K562 (cell line): ENCODE data around the gene TBC1D12. TPM values are rescaled to one million over a fixed set of nuclear protein-coding genes. Genes with fewer than 3 reads are reported as not detected.

ENCODE experiments used
- ATAC-seq: fragments of 200-7000 bp; cut with Tn5 transposase; 3 replicates; pipeline ENCODE4 v1.9.1; 2020; ENCODE audit warnings: moderate library complexity
- BruUV-seq: library from RNA; stranded (reverse); fragments of 400-500 nt; replicated peaks from 2 replicates; lab custom pipeline; 2021; lab: Mats Ljungman, UMichigan
- CTCF ChIA-PET: fragments of 300-600 bp; formaldehyde crosslinking; extraction: SDS; loops from one replicate; lab custom pipeline; 2021; ENCODE audit warnings: low intra/inter-chr PET ratio; lab: Yijun Ruan, JAX
- POLR2A ChIA-PET: fragments of 300-600, 350-650 bp; sonication (Branson Sonifier 250); formaldehyde crosslinking; extraction: SDS; loops from one replicate; lab custom pipeline; 2021; ENCODE audit warnings: antibody characterized with exemption, inconsistent platforms; lab: Yijun Ruan, JAX
- DNase-seq, 4 experiments: peaks; one replicate each; pipeline versions ENCODE4 v3.0.0 to v3.0.0-alpha.2; 2011 to 2018; ENCODE audit warnings: low spot score in 3 of 4, mixed read lengths in 3 of 4; ENCODE audit errors: extremely low read depth in 1 of 4
- FAIRE-seq: peaks from 2 replicates; lab custom pipeline; 2011; peaks lifted over from hg19 to GRCh38; lab: Jason Lieb, UNC
- H2AFZ ChIP-seq: 2 replicates; pipeline ENCODE4 v1.6.0; 2011; ENCODE audit warnings: low read depth, low read length, control low read depth, inconsistent platforms
- H3K27ac ChIP-seq: fragments of 200-600 bp; 3 replicates; pipeline ENCODE4 v1.8.0; 2011; ENCODE audit warnings: low read depth, mild to moderate bottlenecking, control low read depth, inconsistent platforms, low read length, moderate library complexity, mixed read lengths; ENCODE audit errors: extremely low read depth
- H3K27me3 ChIP-seq, 2 experiments: fragments of 300-600 bp in 1 of 2; 2 replicates in 1 of 2; 3 replicates in 1 of 2; pipeline versions ENCODE4 v1.6.0 to v1.8.0; 2011; ENCODE audit warnings: inconsistent platforms in 2 of 2, low read length in 2 of 2, mild to moderate bottlenecking in 1 of 2, mixed read lengths in 1 of 2, moderate library complexity in 1 of 2; ENCODE audit not compliant: control insufficient read depth in 2 of 2, insufficient read depth in 2 of 2
- H3K36me3 ChIP-seq: fragments of 300-600 bp; 3 replicates; pipeline ENCODE4 v1.8.0; 2011; ENCODE audit warnings: mild to moderate bottlenecking, low read length, inconsistent platforms; ENCODE audit not compliant: control insufficient read depth, insufficient read depth
- H3K4me1 ChIP-seq, 2 experiments: fragments of 200-600 bp in 1 of 2; replicated peaks in 1 of 2; 2 replicates in 1 of 2; 3 replicates in 1 of 2; pipeline versions ENCODE4 v1.5.1 to v1.8.0; 2011; ENCODE audit warnings: inconsistent platforms in 2 of 2, low read length in 2 of 2, mild to moderate bottlenecking in 1 of 2, mixed read lengths in 1 of 2, moderate library complexity in 1 of 2; ENCODE audit not compliant: control insufficient read depth in 2 of 2, insufficient read depth in 2 of 2
- H3K4me2 ChIP-seq: 2 replicates; pipeline ENCODE4 v1.6.1; 2011; ENCODE audit warnings: low read length, control low read depth, inconsistent platforms, mixed read lengths; ENCODE audit not compliant: insufficient read depth
- H3K4me3 ChIP-seq: fragments of 200-600 bp; sonication (generic), shearing (Covaris generic); 2 replicates; pipeline ENCODE4 v1.5.1; 2016; ENCODE audit warnings: control low read depth, inconsistent platforms
- H3K79me2 ChIP-seq: fragments of 200-600 bp; 3 replicates; pipeline ENCODE4 v1.8.0; 2011; ENCODE audit warnings: low read length, inconsistent platforms; ENCODE audit not compliant: control insufficient read depth, insufficient read depth
- H3K9ac ChIP-seq, 2 experiments: 2 replicates each; pipeline versions ENCODE4 v1.6.0 to v1.6.1; 2011; ENCODE audit warnings: low read depth in 2 of 2, low read length in 2 of 2, control low read depth in 1 of 2, inconsistent platforms in 1 of 2, mild to moderate bottlenecking in 1 of 2, mixed read lengths in 1 of 2; ENCODE audit not compliant: insufficient read depth in 1 of 2
- H3K9me1 ChIP-seq: one replicate; pipeline ENCODE4 v1.6.0; 2011; ENCODE audit warnings: inconsistent platforms, mild to moderate bottlenecking, low read length, moderate library complexity; ENCODE audit not compliant: control insufficient read depth, insufficient read depth
- H3K9me3 ChIP-seq: replicated peaks from 2 replicates; pipeline ENCODE4 v1.5.1; 2011; ENCODE audit warnings: low read depth, low read length, inconsistent platforms; ENCODE audit not compliant: control insufficient read depth, insufficient read depth
- H4K20me1 ChIP-seq: replicated peaks from 2 replicates; pipeline ENCODE4 v1.6.1; 2011; ENCODE audit warnings: low read length, inconsistent platforms, mixed read lengths; ENCODE audit not compliant: control insufficient read depth, insufficient read depth
- BCOR ChIP-seq: fragments of 450-650 bp; IDR thresholded peaks from 2 replicates; pipeline ENCODE4 v1.6.1; 2016
- RHOXF2B ChIP-seq: fragments of 250-450 bp; sonication (Bioruptor Pico); conservative IDR thresholded peaks from 2 replicates; pipeline ENCODE4 v1.5.1; 2021
- SMARCA4 ChIP-seq: fragments of 450-650 bp; IDR thresholded peaks from 2 replicates; pipeline ENCODE4 v1.6.1; 2016
- ZNF512 ChIP-seq: IDR thresholded peaks from 2 replicates; pipeline ENCODE4 v1.6.1; 2016; ENCODE audit warnings: missing genetic modification characterization, missing compliant biosample characterization
- WGBS: fragments of 100-300 bp; shearing (Covaris generic); methylation state at CpG from one replicate; pipeline ENCODE4 v1.1.6; 2016; ENCODE audit warnings: low coverage, mixed read lengths; ENCODE audit not compliant: insufficient coverage; ENCODE audit errors: missing lambda C conversion rate; 5-methylcytosine and 5-hydroxymethylcytosine counted together
- in situ Hi-C: fragments of 300-500 bp; cut with MboI; formaldehyde crosslinking; loops from 4 replicates; pipeline ENCODE4 v1.15.0; 2018; ENCODE audit warnings: inconsistent platforms, mixed read lengths
- intact Hi-C: fragments of 100-400 bp; cut with micrococcal nuclease; formaldehyde crosslinking; loops from 2 replicates; pipeline ENCODE4 v1.14.2; 2022
- polyA plus RNA-seq, 8 experiments: library from polyadenylated mRNA; depleted of rRNA in 4 of 8; stranded (reverse) in 5 of 8; unstranded in 3 of 8; fragments of >200 nt; fragmentation: Nextera tagmentation in 2 of 8; fragmentation: Illumina TruSeq in 1 of 8; extraction: Ambion mirVana in 2 of 8; extraction: Trizol in 1 of 8; gene quantifications; 2 replicates each; pipeline versions ENCODE4 v1.2.1 to v1.2.3, GENCODE V29; 2011 to 2014; ENCODE audit warnings: inconsistent platforms in 1 of 8, missing spikeins in 1 of 8
- total RNA-seq, 7 experiments: library from RNA; depleted of rRNA in 6 of 7; stranded (reverse); fragments of >200 nt in 6 of 7; fragmentation: Illumina TruSeq in 2 of 7; extraction: Trizol in 2 of 7; gene quantifications; 2 replicates each; pipeline versions ENCODE4 v1.2.1 to v1.2.3, GENCODE V29; 2011 to 2021; ENCODE audit warnings: low replicate concordance in 1 of 7
- TF ChIP-seq, protein P1 (sequence below): fragments of 250-450 bp; sonication (Bioruptor Pico); IDR thresholded peaks from 2 replicates; pipeline ENCODE4 v1.4.0; 2020; ENCODE audit warnings: mild to moderate bottlenecking

TBC1D12 gene
- total and polyA plus RNA-seq, 9 of the 15 experiments (the other 6 are each of a cell fraction or from before 2014, with no cell fraction given) = 2.1 to 6.7 (median 3.9) TPM

DNA sequence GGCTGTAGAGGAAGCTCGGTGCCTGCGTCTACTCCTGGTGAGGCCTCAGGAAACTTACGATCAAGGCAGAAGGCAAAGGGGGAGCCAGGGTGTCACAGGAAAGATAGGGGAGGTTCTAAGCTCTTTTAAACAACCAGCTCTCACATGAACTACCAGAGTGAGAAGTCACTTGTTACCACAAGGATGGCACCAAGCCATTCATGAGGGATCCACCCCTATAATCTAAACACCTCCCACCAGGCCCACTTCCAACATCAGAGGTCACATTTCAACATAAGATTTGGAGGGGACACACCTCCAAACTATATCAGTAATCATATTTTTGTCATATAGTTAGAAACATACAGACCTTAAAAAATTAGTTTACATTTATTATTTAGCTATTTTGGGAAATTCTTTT, 49.0 kb upstream of the TBC1D12 start (continued):
- no peak for TF ChIP-seq ZNF512 (tag)
- no peak for TF ChIP-seq RHOXF2B
- TF ChIP-seq, all 486 proteins: peak for 0

GRCh38 chr10:94355841-94356240, 46.5 kb upstream of the TBC1D12 start:
- Histone ChIP-seq H3K4me1 (no peaks in the 10 kb centered on the region), H3K4me2 (no peak overlapping the region), H3K27ac (no peak overlapping the region), H3K9me1 (no peaks in the 10 kb centered on the region), H3K9me3 (no peaks in the 10 kb centered on the region), H2AFZ (no peak overlapping the region), H3K9ac (no peak overlapping the region), H3K4me3 (no peak overlapping the region), H3K27me3 (no peaks in the 10 kb centered on the region), H3K36me3 (peaks cover 88% of the 10 kb centered on the region), H3K79me2 (peaks cover 24% of the 10 kb centered on the region), H4K20me1 (no peaks in the 10 kb centered on the region)
- FAIRE-seq (no peak), DNase-seq (no peak), ATAC-seq (no peak)
- TF ChIP-seq, protein P1, sequence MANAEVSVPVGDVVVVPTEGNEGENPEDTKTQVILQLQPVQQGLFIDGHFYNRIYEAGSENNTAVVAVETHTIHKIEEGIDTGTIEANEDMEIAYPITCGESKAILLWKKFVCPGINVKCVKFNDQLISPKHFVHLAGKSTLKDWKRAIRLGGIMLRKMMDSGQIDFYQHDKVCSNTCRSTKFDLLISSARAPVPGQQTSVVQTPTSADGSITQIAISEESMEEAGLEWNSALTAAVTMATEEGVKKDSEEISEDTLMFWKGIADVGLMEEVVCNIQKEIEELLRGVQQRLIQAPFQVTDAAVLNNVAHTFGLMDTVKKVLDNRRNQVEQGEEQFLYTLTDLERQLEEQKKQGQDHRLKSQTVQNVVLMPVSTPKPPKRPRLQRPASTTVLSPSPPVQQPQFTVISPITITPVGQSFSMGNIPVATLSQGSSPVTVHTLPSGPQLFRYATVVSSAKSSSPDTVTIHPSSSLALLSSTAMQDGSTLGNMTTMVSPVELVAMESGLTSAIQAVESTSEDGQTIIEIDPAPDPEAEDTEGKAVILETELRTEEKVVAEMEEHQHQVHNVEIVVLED = no peak
- no peak for TF ChIP-seq SMARCA4
- TF ChIP-seq BCOR = no peak
- ChIA-PET POLR2A (no interaction called here), CTCF (no interaction called here)
- intact Hi-C loops (no loop called here), in situ Hi-C loops (no loop called here)
- WGBS = 96% methylated on average over 2 of the region's 2 CpGs
- BruUV-seq = no TSS peak
